Activated T-helper 1 cell treated with Interleukin-2 at 50 U/mL for 16 hours (primary cell): ENCODE data around the gene SUFU.

Experiments used
- DNase-seq: peaks from one replicate; pipeline ENCODE4 v3.0.0-alpha.2; 2020; ENCODE audit warnings: low read depth

Gene SUFU

DNA sequence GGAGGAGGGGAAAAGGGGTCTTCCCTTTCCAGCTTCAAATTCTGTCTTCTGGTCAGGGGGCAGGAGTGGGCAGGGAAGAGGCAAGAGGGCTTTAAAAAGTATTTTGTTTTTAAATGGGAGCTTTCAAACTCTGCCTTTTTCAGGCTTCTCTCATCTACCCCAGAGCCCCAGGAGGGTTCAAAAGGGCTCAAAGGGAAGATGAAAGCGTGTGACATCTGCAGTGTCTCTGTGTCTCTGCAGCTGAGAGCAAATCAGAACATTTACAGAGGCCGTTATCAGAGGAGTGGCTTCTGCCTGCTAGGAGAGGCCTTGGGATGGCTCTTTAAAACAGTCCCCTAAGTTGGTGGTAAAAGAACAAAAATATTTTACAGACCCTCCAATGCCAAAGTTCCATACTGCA, 170.8 kb downstream of the SUFU start:
- DNase-seq = no peak

DNA sequence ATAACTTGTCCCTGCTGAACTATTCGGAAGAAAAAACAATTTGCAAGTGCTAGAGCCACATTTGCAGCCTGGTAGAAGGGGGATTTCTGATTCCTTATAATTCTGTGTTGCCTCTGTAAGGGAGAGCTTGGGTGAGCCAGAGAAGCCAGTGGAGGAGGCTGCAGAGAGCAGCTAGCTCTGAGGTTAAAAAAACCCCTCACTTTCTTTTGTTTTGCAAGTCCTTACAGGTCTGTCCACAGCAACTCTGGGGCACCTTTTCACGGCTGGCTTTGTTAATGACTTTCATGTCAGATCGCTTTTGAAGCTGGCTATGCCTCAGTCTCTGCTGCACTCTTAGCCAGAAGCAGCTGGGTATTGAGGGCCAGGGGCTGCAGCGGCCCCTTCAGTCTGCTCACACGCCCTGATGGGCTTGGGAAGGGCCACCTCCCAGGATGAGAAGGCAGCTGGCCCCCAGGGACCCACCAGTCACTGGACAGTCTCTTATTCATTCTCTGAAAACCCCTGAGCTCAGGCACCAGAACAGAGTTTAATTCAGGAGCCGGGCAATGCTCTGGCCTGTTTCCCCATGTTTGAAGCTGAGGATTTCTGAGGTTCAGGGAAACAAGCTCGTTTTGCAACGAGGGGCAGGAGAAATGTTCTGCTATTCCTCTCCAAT, 171.4 kb downstream of the SUFU start:
- DNase-seq = no peak

GRCh38 chr10:102675666-102676533, 172.1 kb downstream of the SUFU start:
- no peak for DNase-seq

DNA sequence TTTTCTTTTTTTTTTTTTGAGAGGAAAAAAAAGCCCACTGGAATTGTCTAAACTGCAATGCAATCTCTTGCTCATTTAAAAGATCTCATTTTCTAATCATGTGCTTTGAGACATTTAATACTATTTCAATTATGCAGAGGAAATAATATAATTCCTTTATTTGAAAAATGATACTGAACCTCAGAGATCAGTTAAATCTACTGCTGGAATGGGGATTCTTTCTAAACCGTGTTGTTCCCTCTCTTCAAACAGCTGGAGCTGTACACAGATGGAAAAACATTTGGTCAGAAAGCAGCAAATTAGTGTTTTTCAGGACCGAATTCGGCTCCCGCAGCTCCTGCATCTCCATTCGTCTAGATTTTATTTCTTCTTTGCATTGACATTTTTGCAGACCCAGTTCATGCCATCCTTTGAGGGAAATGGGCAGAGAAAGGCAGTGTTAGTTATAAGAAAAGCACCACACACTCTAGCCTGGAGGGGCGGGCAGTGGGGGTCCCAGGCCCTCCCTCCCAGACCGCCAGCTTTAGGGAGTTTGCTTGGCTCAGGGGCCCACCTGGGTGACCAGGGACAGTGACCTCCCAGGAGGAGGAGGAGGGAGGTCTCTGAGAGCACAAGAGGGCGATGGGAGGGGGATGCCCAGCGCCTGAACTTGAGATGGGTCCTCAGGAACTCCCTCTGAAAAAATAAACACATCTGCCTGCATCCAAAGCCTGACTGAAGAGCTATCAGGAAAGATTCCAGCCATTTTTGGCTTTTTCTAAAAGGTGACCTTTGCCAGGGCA, 173.0 kb downstream of the SUFU start:
- DNase-seq = no peak

DNA sequence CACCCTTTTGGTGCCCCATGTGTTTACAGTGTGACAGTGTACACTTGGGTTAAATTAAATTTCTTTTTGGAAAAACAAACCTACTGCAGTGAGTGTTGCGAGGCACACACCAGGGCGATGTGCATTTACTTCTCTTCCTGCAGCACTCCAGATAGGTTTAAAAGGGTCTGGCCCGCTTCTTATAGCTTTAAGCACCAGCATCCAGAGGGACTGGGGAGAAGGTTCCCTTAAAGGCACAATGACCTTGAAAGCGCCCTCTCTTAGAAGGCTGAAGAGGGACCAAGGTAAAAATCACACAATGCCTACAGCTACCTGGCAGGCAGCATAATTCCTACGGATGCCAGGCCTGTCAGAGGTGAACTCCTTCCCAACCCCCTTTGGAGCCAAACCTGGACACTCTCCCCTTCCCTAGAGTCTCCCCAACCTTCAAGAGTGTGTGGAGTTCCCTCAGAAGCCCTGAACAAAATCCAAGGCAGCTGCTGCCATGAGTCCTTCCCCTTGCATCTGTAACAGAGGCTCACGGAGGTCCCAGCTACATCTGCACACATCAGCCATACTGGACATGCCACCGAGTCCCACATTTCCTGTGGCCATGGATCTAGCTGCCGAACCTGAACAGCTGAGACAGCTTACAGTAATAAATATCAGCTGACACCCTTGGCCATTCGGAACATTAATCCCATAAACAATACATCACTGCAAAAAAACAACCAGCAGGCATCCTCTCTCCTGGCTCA, 173.7 kb downstream of the SUFU start:
- DNase-seq = no peak

DNA sequence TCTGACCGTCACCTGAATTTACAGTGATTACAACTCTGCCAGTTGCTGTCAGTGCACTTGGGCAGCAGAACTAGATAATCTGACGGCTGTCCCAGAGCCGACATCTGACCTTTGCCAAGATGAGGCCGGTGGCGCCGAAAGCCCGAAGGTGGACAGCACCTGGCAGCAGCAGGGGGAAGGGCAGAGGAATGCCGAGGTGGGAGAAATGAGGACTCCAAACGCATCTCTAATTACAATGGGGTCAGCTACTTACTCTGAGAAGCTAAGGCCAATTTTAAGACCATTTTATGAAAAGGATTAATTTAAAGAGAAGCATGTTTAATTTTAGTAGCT, 174.3 kb downstream of the SUFU start:
- no peak for DNase-seq

DNA sequence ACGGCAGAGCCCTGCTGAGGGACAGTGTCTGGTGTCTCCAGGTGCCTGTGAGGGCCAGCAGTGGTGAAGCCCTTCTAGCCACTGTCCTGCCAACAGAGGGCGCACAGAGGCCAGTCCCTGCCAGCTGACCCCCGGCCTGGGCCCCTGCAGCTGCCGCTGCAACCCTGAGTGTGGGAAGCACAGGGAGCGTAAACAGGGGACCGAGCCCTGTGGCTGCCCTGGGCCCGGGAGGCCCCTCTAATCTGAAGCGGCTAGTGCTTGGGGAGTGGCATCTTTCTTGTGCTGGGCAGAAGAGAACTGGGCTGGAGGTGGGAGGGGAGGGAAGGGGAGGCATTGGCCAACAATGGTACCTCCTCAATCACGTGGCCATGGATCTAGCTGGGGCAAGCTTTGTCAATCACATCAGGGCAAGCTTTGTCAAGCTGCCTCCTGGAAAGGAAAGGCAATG, 175.1 kb downstream of the SUFU start:
- DNase-seq = no peak

GRCh38 chr10:102679596-102679995, 175.8 kb downstream of the SUFU start:
- no peak for DNase-seq

GRCh38 chr10:102681696-102682095, 177.9 kb downstream of the SUFU start:
- DNase-seq = no peak

- DNase-seq = no peak
These were observed 178.6 kb downstream of the SUFU start for GRCh38 chr10:102682416-102682815.

- no peak for DNase-seq
These were observed 179.2 kb downstream of the SUFU start for GRCh38 chr10:102682981-102683380.
